ENCODE results near the gene LZTR1. TPM values are rescaled to one million over a fixed set of nuclear protein-coding genes. Genes with fewer than 3 reads are reported as not detected.
"Not testable (repeated sequence)": the region's sequence is repeated elsewhere in the genome, so short reads cannot be mapped to it uniquely, and the experiment has no call there.

LZTR1 gene
- polyA plus RNA-seq, 2 donors: 21.1 to 39.0 TPM

GRCh38 chr22:21043860-21044535 is 61.9 kb downstream of the LZTR1 start:
- H3K27me3 ChIP-seq (ENCODE audit: control insufficient read depth in 1 of 2, insufficient read depth in 2 of 2, low read length in 2 of 2): no peaks in the 10 kb centered on the region
- H3K36me3 ChIP-seq (ENCODE audit: control insufficient read depth in 2 of 2, insufficient read depth in 2 of 2, low read length in 1 of 2): no peaks in the 10 kb centered on the region
- H3K4me1 ChIP-seq (ENCODE audit: control insufficient read depth in 2 of 2, insufficient read depth in 2 of 2, low read length in 1 of 2): peaks cover 2 to 21% of the 10 kb centered on the region in 2 donors
- peak overlapping the region in 1 of 2 donors; percentile 23 for H3K4me3 ChIP-seq (ENCODE audit: low read depth in 1 of 2, low read length in 2 of 2)
- 87 to 90% methylated on average over 15 of the region's 15 CpGs for WGBS, 2 donors
- peaks cover 0 to 3% of the 10 kb centered on the region in 2 donors for H3K9me3 ChIP-seq (ENCODE audit: control insufficient read depth in 2 of 2, insufficient read depth in 1 of 2, low read depth in 1 of 2, low read length in 1 of 2)
- peak overlapping the region; percentile 21 to 86 for H3K27ac ChIP-seq (ENCODE audit: low read depth in 2 of 2, low read length in 1 of 2)

GRCh38 chr22:21044931-21045584 is 63.0 kb downstream of the LZTR1 start:
- H3K36me3 ChIP-seq (ENCODE audit: control insufficient read depth in 2 of 2, insufficient read depth in 2 of 2, low read length in 1 of 2): no peaks in the 10 kb centered on the region
- H3K9me3 ChIP-seq (ENCODE audit: control insufficient read depth in 2 of 2, insufficient read depth in 1 of 2, low read depth in 1 of 2, low read length in 1 of 2): peaks cover 0 to 3% of the 10 kb centered on the region in 2 donors
- peak overlapping the region in 1 of 2 donors; percentile 17 for H3K27ac ChIP-seq (ENCODE audit: low read depth in 2 of 2, low read length in 1 of 2)
- 9 to 11% methylated on average over 11 to 15 of the region's 15 CpGs for WGBS, 2 donors
- H3K4me3 ChIP-seq (ENCODE audit: low read depth in 1 of 2, low read length in 2 of 2): peak overlapping the region; percentile 6 to 28
- H3K27me3 ChIP-seq (ENCODE audit: control insufficient read depth in 1 of 2, insufficient read depth in 2 of 2, low read length in 2 of 2): no peaks in the 10 kb centered on the region
- peaks cover 2 to 21% of the 10 kb centered on the region in 2 donors for H3K4me1 ChIP-seq (ENCODE audit: control insufficient read depth in 2 of 2, insufficient read depth in 2 of 2, low read length in 1 of 2)

- peak within 1 kb of the TSS; percentile 6 to 28 for H3K4me3 ChIP-seq (ENCODE audit: low read depth in 1 of 2, low read length in 2 of 2)
- H3K27ac ChIP-seq (ENCODE audit: low read depth in 2 of 2, low read length in 1 of 2): peak within 1 kb of the TSS in 1 of 2 donors; percentile 17
- peaks cover 0 to 3% of the 10 kb centered on the region in 2 donors for H3K9me3 ChIP-seq (ENCODE audit: control insufficient read depth in 2 of 2, insufficient read depth in 1 of 2, low read depth in 1 of 2, low read length in 1 of 2)
- no peaks in the 10 kb centered on the region for H3K27me3 ChIP-seq (ENCODE audit: control insufficient read depth in 1 of 2, insufficient read depth in 2 of 2, low read length in 2 of 2)
- peaks cover 2 to 21% of the 10 kb centered on the region in 2 donors for H3K4me1 ChIP-seq (ENCODE audit: control insufficient read depth in 2 of 2, insufficient read depth in 2 of 2, low read length in 1 of 2)
- WGBS, 2 donors: 8% methylated on average over 45 to 47 of the region's 47 CpGs
- no peaks in the 10 kb centered on the region for H3K36me3 ChIP-seq (ENCODE audit: control insufficient read depth in 2 of 2, insufficient read depth in 2 of 2, low read length in 1 of 2)
Observed at GRCh38 chr22:21045585-21046294, 63.6 kb downstream of the LZTR1 start, which contains the start of gene LRRC74B. LRRC74B (plus strand) TSS chr22:21045946; CDS start chr22:21045987, 41 bp downstream.

- WGBS, 2 donors: 87 to 88% methylated on average over 14 of the region's 14 CpGs
- Histone ChIP-seq H3K9me3 (ENCODE audit: control insufficient read depth in 2 of 2, insufficient read depth in 1 of 2, low read depth in 1 of 2, low read length in 1 of 2) (peaks cover 0 to 3% of the 10 kb centered on the region in 2 donors), H3K4me1 (ENCODE audit: control insufficient read depth in 2 of 2, insufficient read depth in 2 of 2, low read length in 1 of 2) (peaks cover 2 to 21% of the 10 kb centered on the region in 2 donors), H3K27me3 (ENCODE audit: control insufficient read depth in 1 of 2, insufficient read depth in 2 of 2, low read length in 2 of 2) (no peaks in the 10 kb centered on the region), H3K4me3 (ENCODE audit: low read depth in 1 of 2, low read length in 2 of 2) (no peak overlapping the region), H3K27ac (ENCODE audit: low read depth in 2 of 2, low read length in 1 of 2) (no peak overlapping the region), H3K36me3 (ENCODE audit: control insufficient read depth in 2 of 2, insufficient read depth in 2 of 2, low read length in 1 of 2) (no peaks in the 10 kb centered on the region)
Observed at GRCh38 chr22:21047035-21047661, 65.1 kb downstream of the LZTR1 start.

GRCh38 chr22:21047730-21048129 is 65.6 kb downstream of the LZTR1 start:
- Histone ChIP-seq H3K9me3 (ENCODE audit: control insufficient read depth in 2 of 2, insufficient read depth in 1 of 2, low read depth in 1 of 2, low read length in 1 of 2) (peaks cover 0 to 3% of the 10 kb centered on the region in 2 donors), H3K4me1 (ENCODE audit: control insufficient read depth in 2 of 2, insufficient read depth in 2 of 2, low read length in 1 of 2) (peaks cover 2 to 21% of the 10 kb centered on the region in 2 donors), H3K36me3 (ENCODE audit: control insufficient read depth in 2 of 2, insufficient read depth in 2 of 2, low read length in 1 of 2) (no peaks in the 10 kb centered on the region), H3K27ac (ENCODE audit: low read depth in 2 of 2, low read length in 1 of 2) (no peak overlapping the region), H3K4me3 (ENCODE audit: low read depth in 1 of 2, low read length in 2 of 2) (no peak overlapping the region), H3K27me3 (ENCODE audit: control insufficient read depth in 1 of 2, insufficient read depth in 2 of 2, low read length in 2 of 2) (no peaks in the 10 kb centered on the region)
- 76 to 78% methylated on average over 7 of the region's 7 CpGs for WGBS, 2 donors

- not testable (repeated sequence) for H3K36me3 ChIP-seq (ENCODE audit: control insufficient read depth in 2 of 2, insufficient read depth in 2 of 2, low read length in 1 of 2); H3K27ac ChIP-seq (ENCODE audit: low read depth in 2 of 2, low read length in 1 of 2)
- 76 to 77% methylated on average over 5 of the region's 5 CpGs for WGBS, 2 donors
Observed at GRCh38 chr22:21048448-21048847, 66.4 kb downstream of the LZTR1 start.

More at GRCh38 chr22:21048448-21048847, 66.4 kb downstream of the LZTR1 start:
- H3K4me3 ChIP-seq (ENCODE audit: low read depth in 1 of 2, low read length in 2 of 2); H3K27me3 ChIP-seq (ENCODE audit: control insufficient read depth in 1 of 2, insufficient read depth in 2 of 2, low read length in 2 of 2); H3K9me3 ChIP-seq (ENCODE audit: control insufficient read depth in 2 of 2, insufficient read depth in 1 of 2, low read depth in 1 of 2, low read length in 1 of 2): not testable (repeated sequence)
- H3K4me1 ChIP-seq (ENCODE audit: control insufficient read depth in 2 of 2, insufficient read depth in 2 of 2, low read length in 1 of 2): peaks cover 2 to 14% of the 10 kb centered on the region in 2 donors

Other genes with a start within 250 kb of the LZTR1 start
- under 1 TPM; 0.06 to 0.20 TPM for gene SERPIND1, start 208.2 kb upstream of the LZTR1 start, polyA plus RNA-seq
- gene PI4KA, start 123.5 kb upstream of the LZTR1 start, polyA plus RNA-seq: 10 to 100 TPM; 21.4 to 22.8 TPM
- 10 to 100 TPM; 13.1 to 22.0 TPM for gene SNAP29, start 123.3 kb upstream of the LZTR1 start, polyA plus RNA-seq
- gene CRKL, start 64.9 kb upstream of the LZTR1 start, polyA plus RNA-seq: 10 to 100 TPM; 17.6 to 18.7 TPM
- gene AIFM3, start 15.0 kb upstream of the LZTR1 start, polyA plus RNA-seq: 1 to 10 TPM; 1.1 to 1.7 TPM
- 10 to 100 TPM; 21.0 to 28.2 TPM for gene THAP7, start 19.8 kb downstream of the LZTR1 start, polyA plus RNA-seq
- gene P2RX6, start 32.9 kb downstream of the LZTR1 start, polyA plus RNA-seq: under 1 TPM; 0.16 to 0.29 TPM
- 1 to 10 TPM; 4.0 to 4.5 TPM for gene SLC7A4, start 50.3 kb downstream of the LZTR1 start, polyA plus RNA-seq
- gene LRRC74B, start 63.6 kb downstream of the LZTR1 start, polyA plus RNA-seq: under 1 TPM; 0.08 to 0.22 TPM